Measurements from ENCODE around the gene TRPC1. TPM values are rescaled to one million over a fixed set of nuclear protein-coding genes. Genes with fewer than 3 reads are reported as not detected.

The TRPC1 gene
- polyA plus RNA-seq, 2 of the 4 experiments (the other 2 are of a cell fraction) = 10.3 to 32.2 TPM

DNA sequence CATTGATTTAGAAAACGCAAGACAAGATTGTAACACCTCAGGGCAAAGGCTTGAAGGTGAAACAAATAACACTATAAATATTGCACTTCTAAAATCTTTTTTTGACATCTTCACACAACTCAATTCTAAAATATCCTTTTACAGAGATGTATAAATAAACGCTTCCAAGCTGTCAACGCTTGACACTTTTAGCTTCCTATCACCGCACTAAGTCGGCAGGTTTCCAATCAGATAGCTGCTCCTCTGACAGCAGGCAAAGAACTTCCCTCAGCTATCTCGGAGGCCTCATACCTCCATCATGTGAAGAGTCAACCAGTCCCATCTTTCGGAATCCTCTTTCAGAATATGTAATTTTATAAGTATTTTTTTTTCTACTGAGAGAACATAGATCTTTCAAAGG is 94.1 kb downstream of the TRPC1 start:
- ATAC-seq (no peak), DNase-seq (ENCODE audit: low read depth in 1 of 2, low spot score in 1 of 2) (no peak), FAIRE-seq (no peak)
- 91% methylated on average over 7 of the region's 7 CpGs for WGBS (ENCODE audit: missing lambda C conversion rate)
- Histone ChIP-seq H3K4me1 (no peaks in the 10 kb centered on the region), H3K27ac (no peak overlapping the region), H3K4me3 (no peak overlapping the region), H3K4me2 (no peak overlapping the region), H3K9me3 (no peaks in the 10 kb centered on the region)
- ChIA-PET POLR2A (no interaction called here), CTCF (interaction anchor here (1.0 to 5.4 kb wide), 2 partner anchors 9 to 11 kb away, joined by 3 to 57 read pairs; no protein-coding TSS in a partner anchor)
- no peak for TF ChIP-seq ESRRA (IDR thresholded peaks at IDR 0.05; ENCODE audit: borderline replicate concordance, low read length)
- TF ChIP-seq HOXB5 (CRISPR knock-in tag; IDR thresholded peaks at IDR 0.05) = no peak
- no peak for TF ChIP-seq RCOR1 (IDR thresholded peaks at IDR 0.05; ENCODE audit: low read depth, low read length)
- TF ChIP-seq, protein P1, sequence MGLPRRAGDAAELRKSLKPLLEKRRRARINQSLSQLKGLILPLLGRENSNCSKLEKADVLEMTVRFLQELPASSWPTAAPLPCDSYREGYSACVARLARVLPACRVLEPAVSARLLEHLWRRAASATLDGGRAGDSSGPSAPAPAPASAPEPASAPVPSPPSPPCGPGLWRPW (IDR thresholded peaks at IDR 0.05) = no peak
- no peak for TF ChIP-seq MYC (IDR thresholded peaks at IDR 0.05; ENCODE audit: borderline replicate concordance, low read length)
- TF ChIP-seq, protein P2, sequence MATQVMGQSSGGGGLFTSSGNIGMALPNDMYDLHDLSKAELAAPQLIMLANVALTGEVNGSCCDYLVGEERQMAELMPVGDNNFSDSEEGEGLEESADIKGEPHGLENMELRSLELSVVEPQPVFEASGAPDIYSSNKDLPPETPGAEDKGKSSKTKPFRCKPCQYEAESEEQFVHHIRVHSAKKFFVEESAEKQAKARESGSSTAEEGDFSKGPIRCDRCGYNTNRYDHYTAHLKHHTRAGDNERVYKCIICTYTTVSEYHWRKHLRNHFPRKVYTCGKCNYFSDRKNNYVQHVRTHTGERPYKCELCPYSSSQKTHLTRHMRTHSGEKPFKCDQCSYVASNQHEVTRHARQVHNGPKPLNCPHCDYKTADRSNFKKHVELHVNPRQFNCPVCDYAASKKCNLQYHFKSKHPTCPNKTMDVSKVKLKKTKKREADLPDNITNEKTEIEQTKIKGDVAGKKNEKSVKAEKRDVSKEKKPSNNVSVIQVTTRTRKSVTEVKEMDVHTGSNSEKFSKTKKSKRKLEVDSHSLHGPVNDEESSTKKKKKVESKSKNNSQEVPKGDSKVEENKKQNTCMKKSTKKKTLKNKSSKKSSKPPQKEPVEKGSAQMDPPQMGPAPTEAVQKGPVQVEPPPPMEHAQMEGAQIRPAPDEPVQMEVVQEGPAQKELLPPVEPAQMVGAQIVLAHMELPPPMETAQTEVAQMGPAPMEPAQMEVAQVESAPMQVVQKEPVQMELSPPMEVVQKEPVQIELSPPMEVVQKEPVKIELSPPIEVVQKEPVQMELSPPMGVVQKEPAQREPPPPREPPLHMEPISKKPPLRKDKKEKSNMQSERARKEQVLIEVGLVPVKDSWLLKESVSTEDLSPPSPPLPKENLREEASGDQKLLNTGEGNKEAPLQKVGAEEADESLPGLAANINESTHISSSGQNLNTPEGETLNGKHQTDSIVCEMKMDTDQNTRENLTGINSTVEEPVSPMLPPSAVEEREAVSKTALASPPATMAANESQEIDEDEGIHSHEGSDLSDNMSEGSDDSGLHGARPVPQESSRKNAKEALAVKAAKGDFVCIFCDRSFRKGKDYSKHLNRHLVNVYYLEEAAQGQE (IDR thresholded peaks at IDR 0.05) = no peak
- TF ChIP-seq MAZ (IDR thresholded peaks at IDR 0.05; ENCODE audit: borderline replicate concordance, low read depth, low read length) = no peak
- TF ChIP-seq, protein P3, sequence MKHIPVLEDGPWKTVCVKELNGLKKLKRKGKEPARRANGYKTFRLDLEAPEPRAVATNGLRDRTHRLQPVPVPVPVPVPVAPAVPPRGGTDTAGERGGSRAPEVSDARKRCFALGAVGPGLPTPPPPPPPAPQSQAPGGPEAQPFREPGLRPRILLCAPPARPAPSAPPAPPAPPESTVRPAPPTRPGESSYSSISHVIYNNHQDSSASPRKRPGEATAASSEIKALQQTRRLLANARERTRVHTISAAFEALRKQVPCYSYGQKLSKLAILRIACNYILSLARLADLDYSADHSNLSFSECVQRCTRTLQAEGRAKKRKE (CRISPR knock-in tag; IDR thresholded peaks at IDR 0.05; ENCODE audit: low read depth) = no peak
- TF ChIP-seq, protein P4, sequence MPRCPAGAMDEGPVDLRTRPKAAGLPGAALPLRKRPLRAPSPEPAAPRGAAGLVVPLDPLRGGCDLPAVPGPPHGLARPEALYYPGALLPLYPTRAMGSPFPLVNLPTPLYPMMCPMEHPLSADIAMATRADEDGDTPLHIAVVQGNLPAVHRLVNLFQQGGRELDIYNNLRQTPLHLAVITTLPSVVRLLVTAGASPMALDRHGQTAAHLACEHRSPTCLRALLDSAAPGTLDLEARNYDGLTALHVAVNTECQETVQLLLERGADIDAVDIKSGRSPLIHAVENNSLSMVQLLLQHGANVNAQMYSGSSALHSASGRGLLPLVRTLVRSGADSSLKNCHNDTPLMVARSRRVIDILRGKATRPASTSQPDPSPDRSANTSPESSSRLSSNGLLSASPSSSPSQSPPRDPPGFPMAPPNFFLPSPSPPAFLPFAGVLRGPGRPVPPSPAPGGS (IDR thresholded peaks at IDR 0.05) = no peak
- no peak for TF ChIP-seq KDM1A (IDR thresholded peaks at IDR 0.05; ENCODE audit: low read depth)
- TF ChIP-seq SMC3 (IDR thresholded peaks at IDR 0.05) = no peak
- TF ChIP-seq, protein P5, sequence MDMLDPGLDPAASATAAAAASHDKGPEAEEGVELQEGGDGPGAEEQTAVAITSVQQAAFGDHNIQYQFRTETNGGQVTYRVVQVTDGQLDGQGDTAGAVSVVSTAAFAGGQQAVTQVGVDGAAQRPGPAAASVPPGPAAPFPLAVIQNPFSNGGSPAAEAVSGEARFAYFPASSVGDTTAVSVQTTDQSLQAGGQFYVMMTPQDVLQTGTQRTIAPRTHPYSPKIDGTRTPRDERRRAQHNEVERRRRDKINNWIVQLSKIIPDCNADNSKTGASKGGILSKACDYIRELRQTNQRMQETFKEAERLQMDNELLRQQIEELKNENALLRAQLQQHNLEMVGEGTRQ (IDR thresholded peaks at IDR 0.05) = no peak
- TF ChIP-seq POLR2A (IDR thresholded peaks at IDR 0.05; ENCODE audit: low read length) = no peak
- TF ChIP-seq EHF (CRISPR knock-in tag; IDR thresholded peaks at IDR 0.05) = no peak

DNA sequence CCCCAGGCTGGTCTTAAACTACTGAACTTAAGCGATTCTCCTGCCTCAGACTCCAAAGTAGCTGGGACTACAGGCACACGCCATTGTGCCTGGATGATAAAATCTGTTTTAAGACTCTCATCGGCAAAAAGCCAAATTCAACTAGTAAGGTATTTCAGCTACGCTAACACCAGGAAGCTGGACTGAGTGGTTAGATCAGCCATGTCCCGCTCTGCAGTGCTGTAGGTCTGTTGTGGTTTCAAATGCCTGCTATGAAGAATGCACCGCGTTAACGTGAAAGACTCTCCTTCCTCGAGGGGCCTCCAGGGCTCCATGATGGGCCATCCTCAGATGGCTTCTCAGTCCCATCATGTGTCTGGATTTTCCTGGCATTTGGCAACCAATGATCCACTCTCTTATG is 94.8 kb downstream of the TRPC1 start:
- POLR2A ChIA-PET = no interaction called here
- Histone ChIP-seq H3K4me3 (no peak overlapping the region), H3K4me2 (no peak overlapping the region), H3K4me1 (no peaks in the 10 kb centered on the region), H3K9me3 (no peaks in the 10 kb centered on the region), H3K27ac (no peak overlapping the region)
- ATAC-seq (no peak), FAIRE-seq (no peak), DNase-seq (ENCODE audit: low read depth in 1 of 2, low spot score in 1 of 2) (no peak)
- CTCF ChIA-PET = interaction anchor here (5.4 kb wide), 1 partner anchor 10 kb away, joined by 57 read pairs; no protein-coding TSS in a partner anchor
- 86% methylated on average over 9 of the region's 9 CpGs for WGBS (ENCODE audit: missing lambda C conversion rate)
- TF ChIP-seq, protein P6, sequence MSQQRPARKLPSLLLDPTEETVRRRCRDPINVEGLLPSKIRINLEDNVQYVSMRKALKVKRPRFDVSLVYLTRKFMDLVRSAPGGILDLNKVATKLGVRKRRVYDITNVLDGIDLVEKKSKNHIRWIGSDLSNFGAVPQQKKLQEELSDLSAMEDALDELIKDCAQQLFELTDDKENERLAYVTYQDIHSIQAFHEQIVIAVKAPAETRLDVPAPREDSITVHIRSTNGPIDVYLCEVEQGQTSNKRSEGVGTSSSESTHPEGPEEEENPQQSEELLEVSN (IDR thresholded peaks at IDR 0.05; ENCODE audit: borderline replicate concordance, low read depth) = no peak
- no peak for TF ChIP-seq ZNF302 (CRISPR knock-in tag; IDR thresholded peaks at IDR 0.05)
- no peak for TF ChIP-seq GATA3 (IDR thresholded peaks at IDR 0.05; ENCODE audit: borderline replicate concordance)

Data from A549 (cell line).